Posterior cingulate gyrus (tissue), 11 donors: ENCODE data around the gene NFATC1.
A peak's percentile ranks its signal among the peaks of the same experiment; 100 is the strongest.

Experiments used
- DNase-seq, 10 donors: peaks; one replicate each; pipeline versions ENCODE4 v3.0.0 to v3.0.0-alpha.2; 2020 to 2021; ENCODE audit warnings: mixed read lengths in 3 of 10
- intact Hi-C: fragments of 100-400 bp; cut with DNase I; formaldehyde crosslinking; loops from one replicate; pipeline ENCODE4 v1.15.1; 2023

NFATC1 gene

GRCh38 chr18:79451237-79452125 lies 55.8 kb downstream of the NFATC1 start:
- no peak for DNase-seq
- intact Hi-C loops = no loop called here

- intact Hi-C loops = no loop called here
- no peak for DNase-seq
Measured at GRCh38 chr18:79452190-79452990, 56.7 kb downstream of the NFATC1 start.

GRCh38 chr18:79452991-79453645 lies 57.4 kb downstream of the NFATC1 start:
- DNase-seq = no peak
- intact Hi-C loops = no loop called here

GRCh38 chr18:79453816-79454735 lies 58.3 kb downstream of the NFATC1 start:
- intact Hi-C loops = no loop called here
- DNase-seq = no peak

- intact Hi-C loops = no loop called here
- DNase-seq = no peak
Measured at GRCh38 chr18:79455261-79455660, 59.5 kb downstream of the NFATC1 start.

- DNase-seq = no peak
- intact Hi-C loops = no loop called here
Measured at GRCh38 chr18:79456105-79456980, 60.6 kb downstream of the NFATC1 start.

GRCh38 chr18:79457239-79457638 lies 61.5 kb downstream of the NFATC1 start:
- no peak for DNase-seq
- intact Hi-C loops = no loop called here

- intact Hi-C loops = no loop called here
- DNase-seq = no peak
Measured at GRCh38 chr18:79457652-79458051, 61.9 kb downstream of the NFATC1 start.

- DNase-seq = peak in 2 of 10 donors; percentile 24 to 42
- intact Hi-C loops = no loop called here
Measured at GRCh38 chr18:79458131-79458838, 62.6 kb downstream of the NFATC1 start.

GRCh38 chr18:79458917-79459803 lies 63.4 kb downstream of the NFATC1 start:
- intact Hi-C loops = no loop called here

GRCh38 chr18:79459946-79460480 lies 64.3 kb downstream of the NFATC1 start:
- DNase-seq = no peak
- intact Hi-C loops = no loop called here

More at GRCh38 chr18:79458917-79459803, 63.4 kb downstream of the NFATC1 start:
- DNase-seq = no peak

GRCh38 chr18:79460481-79461300 lies 65.0 kb downstream of the NFATC1 start:
- intact Hi-C loops = no loop called here
- no peak for DNase-seq

- no peak for DNase-seq
- intact Hi-C loops = no loop called here
Measured at GRCh38 chr18:79461627-79462026, 65.9 kb downstream of the NFATC1 start.

- intact Hi-C loops = no loop called here
- DNase-seq = no peak
Measured at GRCh38 chr18:79463424-79463960, 67.8 kb downstream of the NFATC1 start.

- intact Hi-C loops = no loop called here
Measured at GRCh38 chr18:79465392-79465991, 69.8 kb downstream of the NFATC1 start.

GRCh38 chr18:79466591-79466990 lies 70.9 kb downstream of the NFATC1 start:
- DNase-seq = no peak
- intact Hi-C loops = no loop called here

More at GRCh38 chr18:79465392-79465991, 69.8 kb downstream of the NFATC1 start:
- DNase-seq = peak in 1 of 10 donors; percentile 11
